A673 (cell line): ENCODE data around the gene HAUS7. TPM values are rescaled to one million over a fixed set of nuclear protein-coding genes. Genes with fewer than 3 reads are reported as not detected.

Experiments used
- BruUV-seq: library from RNA; stranded (reverse); fragments of 400-500 nt; replicated peaks from 2 replicates; lab custom pipeline; 2021; lab: Mats Ljungman, UMichigan
- CTCF ChIA-PET: fragments of 300-600 bp; sonication (Branson Sonifier 250); formaldehyde crosslinking; loops from one replicate; lab custom pipeline; 2022; ENCODE audit warnings: antibody characterized with exemption; lab: Charles Lee
- POLR2A ChIA-PET: fragments of 300-600 bp; sonication (Branson Sonifier 250); formaldehyde crosslinking; loops from one replicate; lab custom pipeline; 2022; ENCODE audit warnings: antibody characterized with exemption; ENCODE audit not compliant: low non-redundant PET; lab: Charles Lee
- DNase-seq: peaks from one replicate; pipeline ENCODE4 v3.0.0-alpha.2; 2015; ENCODE audit warnings: low spot score
- H3K27ac ChIP-seq: fragments of 200-600 bp; sonication (generic); 2 replicates; pipeline ENCODE4 v1.5.1; 2016; ENCODE audit warnings: mixed run types, low read depth, mild to moderate bottlenecking, mixed read lengths, antibody characterized with exemption, low read length; ENCODE audit not compliant: poor library complexity, severe bottlenecking
- H3K27me3 ChIP-seq: fragments of 200-600 bp; sonication (generic); replicated peaks from 2 replicates; pipeline ENCODE4 v1.6.1; 2017; ENCODE audit warnings: mixed run types, low read depth, mild to moderate bottlenecking, mixed read lengths, antibody characterized with exemption, low read length; ENCODE audit not compliant: insufficient read depth, poor library complexity
- H3K36me3 ChIP-seq: fragments of 200-600 bp; sonication (generic); 2 replicates; pipeline ENCODE4 v1.6.1; 2016; ENCODE audit warnings: mixed run types, mild to moderate bottlenecking, mixed read lengths, antibody characterized with exemption, low read length; ENCODE audit not compliant: insufficient read depth, poor library complexity, severe bottlenecking
- H3K4me1 ChIP-seq: fragments of 200-600 bp; sonication (generic); 2 replicates; pipeline ENCODE4 v1.6.1; 2017; ENCODE audit warnings: mixed run types, mild to moderate bottlenecking, mixed read lengths, antibody characterized with exemption, low read length; ENCODE audit not compliant: insufficient read depth, poor library complexity, severe bottlenecking
- H3K4me3 ChIP-seq: fragments of 200-600 bp; sonication (generic); 2 replicates; pipeline ENCODE4 v1.5.1; 2016; ENCODE audit warnings: low read depth, mixed run types, mild to moderate bottlenecking, mixed read lengths, low read length; ENCODE audit not compliant: poor library complexity, severe bottlenecking
- H3K9me3 ChIP-seq: fragments of 200-600 bp; sonication (generic); 2 replicates; pipeline ENCODE4 v1.6.1; 2016; ENCODE audit warnings: mixed run types, low read depth, mild to moderate bottlenecking, mixed read lengths, antibody characterized with exemption, low read length; ENCODE audit not compliant: poor library complexity, severe bottlenecking
- EZH2 ChIP-seq: fragments of 200-600 bp; sonication (generic); IDR thresholded peaks from 2 replicates; pipeline ENCODE4 v1.6.1; 2017; ENCODE audit warnings: borderline replicate concordance, low read depth, mild to moderate bottlenecking, mixed read lengths, antibody characterized with exemption, low read length; ENCODE audit not compliant: poor library complexity, severe bottlenecking
- intact Hi-C: fragments of 100-400 bp; cut with micrococcal nuclease; formaldehyde crosslinking; loops from one replicate; pipeline ENCODE4 v1.10.0; 2022; ENCODE audit not compliant: unreplicated experiment
- total RNA-seq: library from RNA; stranded (reverse); gene quantifications from 2 replicates; pipeline ENCODE4 v1.2.3, GENCODE V29; 2021
- TF ChIP-seq, protein P1 (sequence below): fragments of 300-800, 200-600 bp; sonication (generic); conservative IDR thresholded peaks from 2 replicates; pipeline ENCODE4 v1.5.1; 2017; ENCODE audit warnings: low read depth, mild to moderate bottlenecking, antibody characterized with exemption, low read length, moderate library complexity, mixed read lengths

Gene HAUS7
- total RNA-seq, 1 experiment from 2014 or later: 75.3 TPM

DNA sequence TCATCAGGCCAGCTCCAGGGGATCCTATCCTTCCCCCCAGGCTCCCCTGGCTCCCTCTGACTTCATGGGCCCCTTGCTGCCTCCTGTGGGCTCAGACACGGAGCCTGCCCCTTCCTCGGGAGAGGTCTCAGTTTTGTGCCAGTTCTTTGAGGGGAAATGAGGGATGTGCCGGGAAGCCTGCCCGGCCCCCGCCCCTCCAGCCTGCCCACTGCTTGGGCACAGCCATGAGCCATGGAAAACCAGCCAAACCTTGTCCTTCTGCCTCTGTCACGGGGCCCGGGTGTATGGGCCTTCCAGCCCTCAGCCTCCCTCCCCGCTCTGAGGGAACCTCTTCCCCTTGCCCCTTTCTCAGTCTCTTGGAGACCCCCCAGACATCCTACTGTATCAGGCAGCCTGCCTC is 31.2 kb upstream of the HAUS7 start:
- Histone ChIP-seq H3K9me3 (no peaks in the 10 kb centered on the region), H3K4me1 (no peaks in the 10 kb centered on the region), H3K4me3 (no peak overlapping the region), H3K36me3 (no peaks in the 10 kb centered on the region), H3K27ac (no peak overlapping the region), H3K27me3 (no peaks in the 10 kb centered on the region)
- ChIA-PET POLR2A (interaction anchor here (0.6 kb wide), 1 partner anchor 38 kb away, joined by 14 read pairs; no protein-coding TSS in a partner anchor), CTCF (no interaction called here)
- BruUV-seq: no TSS peak
- TF ChIP-seq EZH2: no peak
- TF ChIP-seq, protein P1, sequence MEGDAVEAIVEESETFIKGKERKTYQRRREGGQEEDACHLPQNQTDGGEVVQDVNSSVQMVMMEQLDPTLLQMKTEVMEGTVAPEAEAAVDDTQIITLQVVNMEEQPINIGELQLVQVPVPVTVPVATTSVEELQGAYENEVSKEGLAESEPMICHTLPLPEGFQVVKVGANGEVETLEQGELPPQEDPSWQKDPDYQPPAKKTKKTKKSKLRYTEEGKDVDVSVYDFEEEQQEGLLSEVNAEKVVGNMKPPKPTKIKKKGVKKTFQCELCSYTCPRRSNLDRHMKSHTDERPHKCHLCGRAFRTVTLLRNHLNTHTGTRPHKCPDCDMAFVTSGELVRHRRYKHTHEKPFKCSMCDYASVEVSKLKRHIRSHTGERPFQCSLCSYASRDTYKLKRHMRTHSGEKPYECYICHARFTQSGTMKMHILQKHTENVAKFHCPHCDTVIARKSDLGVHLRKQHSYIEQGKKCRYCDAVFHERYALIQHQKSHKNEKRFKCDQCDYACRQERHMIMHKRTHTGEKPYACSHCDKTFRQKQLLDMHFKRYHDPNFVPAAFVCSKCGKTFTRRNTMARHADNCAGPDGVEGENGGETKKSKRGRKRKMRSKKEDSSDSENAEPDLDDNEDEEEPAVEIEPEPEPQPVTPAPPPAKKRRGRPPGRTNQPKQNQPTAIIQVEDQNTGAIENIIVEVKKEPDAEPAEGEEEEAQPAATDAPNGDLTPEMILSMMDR: no peak
- intact Hi-C loops: loop anchor here (10.0 kb wide), 1 partner anchor 467 kb away; no protein-coding TSS in a partner anchor
- DNase-seq: no peak

- POLR2A ChIA-PET: no interaction called here
- intact Hi-C loops: loop anchor here (10.0 kb wide), 1 partner anchor 466 kb away; no protein-coding TSS in a partner anchor
Measured at GRCh38 chrX:153500676-153501280, 30.4 kb upstream of the HAUS7 start.

GRCh38 chrX:153499876-153500275 is 29.5 kb upstream of the HAUS7 start:
- TF ChIP-seq, protein P1: no peak
- no peak for TF ChIP-seq EZH2
- H3K36me3 ChIP-seq: no peaks in the 10 kb centered on the region
- no peak overlapping the region for H3K4me3 ChIP-seq
- H3K4me1 ChIP-seq: peaks cover 13% of the 10 kb centered on the region
- no peak overlapping the region for H3K27ac ChIP-seq
- ChIA-PET CTCF (no interaction called here), POLR2A (no interaction called here)
- no peak for DNase-seq
- no peaks in the 10 kb centered on the region for H3K27me3 ChIP-seq
- intact Hi-C loops: loop anchor here (10.0 kb wide), 1 partner anchor 465 kb away; no protein-coding TSS in a partner anchor
- BruUV-seq: no TSS peak
- H3K9me3 ChIP-seq: no peaks in the 10 kb centered on the region

More at GRCh38 chrX:153500676-153501280, 30.4 kb upstream of the HAUS7 start:
- no peak for TF ChIP-seq EZH2
- TF ChIP-seq, protein P1: no peak
- Histone ChIP-seq H3K4me3 (no peak overlapping the region), H3K4me1 (peaks cover 7% of the 10 kb centered on the region), H3K27ac (no peak overlapping the region), H3K36me3 (no peaks in the 10 kb centered on the region), H3K27me3 (no peaks in the 10 kb centered on the region), H3K9me3 (no peaks in the 10 kb centered on the region)
- DNase-seq: no peak
- BruUV-seq: no TSS peak
- CTCF ChIA-PET: no interaction called here
